Measurements from ENCODE around the gene C1QA.

C1QA gene

GRCh38 chr1:22662318-22662717 lies 25.9 kb downstream of the C1QA start:
- no peak overlapping the region for H3K4me3 ChIP-seq (replicated peaks; ENCODE audit: insufficient read depth, low read length)
- TF ChIP-seq, protein P1, sequence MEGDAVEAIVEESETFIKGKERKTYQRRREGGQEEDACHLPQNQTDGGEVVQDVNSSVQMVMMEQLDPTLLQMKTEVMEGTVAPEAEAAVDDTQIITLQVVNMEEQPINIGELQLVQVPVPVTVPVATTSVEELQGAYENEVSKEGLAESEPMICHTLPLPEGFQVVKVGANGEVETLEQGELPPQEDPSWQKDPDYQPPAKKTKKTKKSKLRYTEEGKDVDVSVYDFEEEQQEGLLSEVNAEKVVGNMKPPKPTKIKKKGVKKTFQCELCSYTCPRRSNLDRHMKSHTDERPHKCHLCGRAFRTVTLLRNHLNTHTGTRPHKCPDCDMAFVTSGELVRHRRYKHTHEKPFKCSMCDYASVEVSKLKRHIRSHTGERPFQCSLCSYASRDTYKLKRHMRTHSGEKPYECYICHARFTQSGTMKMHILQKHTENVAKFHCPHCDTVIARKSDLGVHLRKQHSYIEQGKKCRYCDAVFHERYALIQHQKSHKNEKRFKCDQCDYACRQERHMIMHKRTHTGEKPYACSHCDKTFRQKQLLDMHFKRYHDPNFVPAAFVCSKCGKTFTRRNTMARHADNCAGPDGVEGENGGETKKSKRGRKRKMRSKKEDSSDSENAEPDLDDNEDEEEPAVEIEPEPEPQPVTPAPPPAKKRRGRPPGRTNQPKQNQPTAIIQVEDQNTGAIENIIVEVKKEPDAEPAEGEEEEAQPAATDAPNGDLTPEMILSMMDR (IDR thresholded peaks at IDR 0.05; ENCODE audit: insufficient read depth, low read length): no peak
- TF ChIP-seq GABPA (IDR thresholded peaks at IDR 0.05; ENCODE audit: low read depth): no peak
- TF ChIP-seq SPI1 (IDR thresholded peaks at IDR 0.05; ENCODE audit: borderline replicate concordance, low read depth): no peak
- TF ChIP-seq POLR2AphosphoS5 (IDR thresholded peaks at IDR 0.05; ENCODE audit: low read depth): no peak
- TF ChIP-seq, protein P2, sequence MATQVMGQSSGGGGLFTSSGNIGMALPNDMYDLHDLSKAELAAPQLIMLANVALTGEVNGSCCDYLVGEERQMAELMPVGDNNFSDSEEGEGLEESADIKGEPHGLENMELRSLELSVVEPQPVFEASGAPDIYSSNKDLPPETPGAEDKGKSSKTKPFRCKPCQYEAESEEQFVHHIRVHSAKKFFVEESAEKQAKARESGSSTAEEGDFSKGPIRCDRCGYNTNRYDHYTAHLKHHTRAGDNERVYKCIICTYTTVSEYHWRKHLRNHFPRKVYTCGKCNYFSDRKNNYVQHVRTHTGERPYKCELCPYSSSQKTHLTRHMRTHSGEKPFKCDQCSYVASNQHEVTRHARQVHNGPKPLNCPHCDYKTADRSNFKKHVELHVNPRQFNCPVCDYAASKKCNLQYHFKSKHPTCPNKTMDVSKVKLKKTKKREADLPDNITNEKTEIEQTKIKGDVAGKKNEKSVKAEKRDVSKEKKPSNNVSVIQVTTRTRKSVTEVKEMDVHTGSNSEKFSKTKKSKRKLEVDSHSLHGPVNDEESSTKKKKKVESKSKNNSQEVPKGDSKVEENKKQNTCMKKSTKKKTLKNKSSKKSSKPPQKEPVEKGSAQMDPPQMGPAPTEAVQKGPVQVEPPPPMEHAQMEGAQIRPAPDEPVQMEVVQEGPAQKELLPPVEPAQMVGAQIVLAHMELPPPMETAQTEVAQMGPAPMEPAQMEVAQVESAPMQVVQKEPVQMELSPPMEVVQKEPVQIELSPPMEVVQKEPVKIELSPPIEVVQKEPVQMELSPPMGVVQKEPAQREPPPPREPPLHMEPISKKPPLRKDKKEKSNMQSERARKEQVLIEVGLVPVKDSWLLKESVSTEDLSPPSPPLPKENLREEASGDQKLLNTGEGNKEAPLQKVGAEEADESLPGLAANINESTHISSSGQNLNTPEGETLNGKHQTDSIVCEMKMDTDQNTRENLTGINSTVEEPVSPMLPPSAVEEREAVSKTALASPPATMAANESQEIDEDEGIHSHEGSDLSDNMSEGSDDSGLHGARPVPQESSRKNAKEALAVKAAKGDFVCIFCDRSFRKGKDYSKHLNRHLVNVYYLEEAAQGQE (IDR thresholded peaks at IDR 0.05; ENCODE audit: insufficient replicate concordance, low read depth): no peak
- no peak overlapping the region for H3K27ac ChIP-seq (replicated peaks)
- DNase-seq (ENCODE audit: low read depth in 1 of 2, low spot score in 1 of 2): no peak
- H3K27me3 ChIP-seq (ENCODE audit: insufficient read depth, poor library complexity, severe bottlenecking): no peaks in the 10 kb centered on the region

DNA sequence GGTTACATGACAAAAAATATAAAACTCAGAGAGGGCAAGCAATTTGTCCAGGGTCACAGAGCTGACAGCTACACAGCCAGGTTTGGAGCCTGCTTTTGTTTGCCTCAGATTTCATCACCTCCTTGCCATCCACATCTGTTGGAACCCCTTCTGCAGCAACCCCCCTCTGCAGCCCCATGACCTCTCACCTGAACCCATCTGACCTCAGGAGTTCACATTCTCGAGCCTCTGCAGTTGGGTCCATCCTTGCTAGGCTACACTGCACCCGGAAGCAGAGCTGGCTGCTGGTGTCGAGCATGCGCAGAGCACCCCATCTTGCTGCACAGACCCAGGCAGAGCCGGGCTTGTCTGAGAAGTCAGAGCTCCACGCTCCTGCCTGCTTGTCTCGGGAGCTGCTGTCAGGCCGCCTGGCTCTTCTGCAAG lies 26.6 kb downstream of the C1QA start:
- H3K27ac ChIP-seq (replicated peaks): no peak overlapping the region
- no peak for DNase-seq (ENCODE audit: low read depth in 1 of 2, low spot score in 1 of 2)
- no peak overlapping the region for H3K4me3 ChIP-seq (replicated peaks; ENCODE audit: insufficient read depth, low read length)
- TF ChIP-seq, protein P1 (IDR thresholded peaks at IDR 0.05; ENCODE audit: insufficient read depth, low read length): no peak
- TF ChIP-seq POLR2AphosphoS5 (IDR thresholded peaks at IDR 0.05; ENCODE audit: low read depth) (no peak), SPI1 (IDR thresholded peaks at IDR 0.05; ENCODE audit: borderline replicate concordance, low read depth) (no peak), GABPA (IDR thresholded peaks at IDR 0.05; ENCODE audit: low read depth) (no peak)
- TF ChIP-seq, protein P2 (IDR thresholded peaks at IDR 0.05; ENCODE audit: insufficient replicate concordance, low read depth): no peak
- H3K27me3 ChIP-seq (ENCODE audit: insufficient read depth, poor library complexity, severe bottlenecking): no peaks in the 10 kb centered on the region

DNA sequence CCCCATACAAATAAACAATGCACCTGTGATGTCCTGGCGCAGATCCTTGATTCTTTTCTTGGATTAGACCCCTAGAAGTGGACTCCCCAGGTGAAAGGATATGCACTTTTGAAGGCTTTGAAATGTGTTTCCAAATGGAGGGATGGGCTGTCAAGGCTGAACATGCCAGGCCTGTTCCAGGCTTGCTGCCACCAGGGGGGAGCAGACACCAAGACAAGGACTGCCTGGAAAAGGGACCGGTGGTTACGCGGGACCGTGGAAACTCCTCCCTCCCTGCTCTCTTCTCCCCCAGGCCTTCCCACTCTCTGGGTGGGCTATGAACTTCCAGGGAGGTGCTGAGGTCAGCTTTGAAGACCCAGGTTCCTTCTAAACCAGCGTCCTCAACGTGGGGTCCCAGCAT lies 29.3 kb downstream of the C1QA start:
- H3K27ac ChIP-seq (replicated peaks): no peak overlapping the region
- TF ChIP-seq GABPA (IDR thresholded peaks at IDR 0.05; ENCODE audit: low read depth): no peak
- TF ChIP-seq SPI1 (IDR thresholded peaks at IDR 0.05; ENCODE audit: borderline replicate concordance, low read depth): no peak
- TF ChIP-seq, protein P1 (IDR thresholded peaks at IDR 0.05; ENCODE audit: insufficient read depth, low read length): no peak
- no peak for TF ChIP-seq POLR2AphosphoS5 (IDR thresholded peaks at IDR 0.05; ENCODE audit: low read depth)
- TF ChIP-seq, protein P2 (IDR thresholded peaks at IDR 0.05; ENCODE audit: insufficient replicate concordance, low read depth): no peak
- DNase-seq (ENCODE audit: low read depth in 1 of 2, low spot score in 1 of 2): no peak
- no peak overlapping the region for H3K4me3 ChIP-seq (replicated peaks; ENCODE audit: insufficient read depth, low read length)
- H3K27me3 ChIP-seq (ENCODE audit: insufficient read depth, poor library complexity, severe bottlenecking): no peaks in the 10 kb centered on the region
